A549 (cell line): ENCODE measurements around the gene FAM163B. TPM values are rescaled to one million over a fixed set of nuclear protein-coding genes. Genes with fewer than 3 reads are reported as not detected.
A peak's percentile ranks its signal among the peaks of the same experiment; 100 is the strongest.

Experiments
- ATAC-seq, 2 experiments: fragments of 200-7000 bp in 1 of 2; fragments of >200 bp in 1 of 2; cut with Nextera tagmentation in 1 of 2; cut with Tn5 transposase in 1 of 2; 3 replicates each; pipeline versions ENCODE4 v1.8.0 to v1.9.1; 2018 to 2020; ENCODE audit warnings: mild to moderate bottlenecking in 1 of 2, moderate library complexity in 1 of 2
- CTCF ChIA-PET: fragments of 300-600 bp; sonication (Branson Sonifier 250); formaldehyde crosslinking; extraction: SDS; loops from one replicate; lab custom pipeline; 2021; ENCODE audit warnings: antibody characterized with exemption, inconsistent platforms; lab: Yijun Ruan, JAX
- POLR2A ChIA-PET: fragments of 350-600 bp; formaldehyde crosslinking; extraction: SDS; loops from one replicate; lab custom pipeline; 2021; ENCODE audit warnings: antibody characterized with exemption, inconsistent platforms; lab: Yijun Ruan, JAX
- DNase-seq, 2 experiments: peaks; one replicate each; pipeline versions ENCODE4 v3.0.0 to v3.0.0-alpha.2; 2011 to 2016; ENCODE audit warnings: low read depth in 1 of 2, low spot score in 1 of 2
- FAIRE-seq: peaks from 2 replicates; lab custom pipeline; 2011; peaks lifted over from hg19 to GRCh38; lab: Jason Lieb, UNC
- H3K27ac ChIP-seq, 2 experiments: fragments of >200 bp; sonication (Bioruptor Twin); formaldehyde crosslinking; 3 replicates each; pipeline ENCODE4 v1.5.1; 2016 to 2017
- H3K4me1 ChIP-seq: fragments of >200 bp; sonication (Bioruptor Twin); formaldehyde crosslinking; 3 replicates; pipeline ENCODE4 v1.6.1; 2016
- H3K4me2 ChIP-seq: fragments of >200 bp; sonication (Bioruptor Twin); formaldehyde crosslinking; 3 replicates; pipeline ENCODE4 v1.6.1; 2016
- H3K4me3 ChIP-seq: fragments of >200 bp; sonication (Bioruptor Twin); formaldehyde crosslinking; 3 replicates; pipeline ENCODE4 v1.5.1; 2016
- H3K9me3 ChIP-seq: fragments of >200 bp; sonication (Bioruptor Twin); formaldehyde crosslinking; 3 replicates; pipeline ENCODE4 v1.6.1; 2016
- CEBPB ChIP-seq, 2 experiments: fragments of >200 bp in 1 of 2; sonication (Bioruptor Twin) in 1 of 2; formaldehyde crosslinking in 1 of 2; IDR thresholded peaks; 2 replicates each; pipeline ENCODE4 v1.6.1; 2012 to 2016
- CHD4 ChIP-seq: fragments of 200-600 bp; sonication (generic); IDR thresholded peaks from 2 replicates; pipeline ENCODE4 v1.6.1; 2016; ENCODE audit warnings: antibody characterized with exemption, mild to moderate bottlenecking, borderline replicate concordance
- FOSL2 ChIP-seq, 2 experiments: fragments of 450-650 bp in 1 of 2; fragments of >200 bp in 1 of 2; sonication (Bioruptor Twin) in 1 of 2; formaldehyde crosslinking; IDR thresholded peaks; 2 replicates each; pipeline versions ENCODE4 v1.5.0 to v1.6.1; 2016 to 2020; ENCODE audit warnings: mild to moderate bottlenecking in 1 of 2, moderate library complexity in 1 of 2
- FOXS1 ChIP-seq: fragments of 250-450 bp; sonication (Bioruptor Pico); IDR thresholded peaks from 2 replicates; pipeline ENCODE4 v1.5.0; 2020; ENCODE audit warnings: mild to moderate bottlenecking, moderate library complexity
- HDAC2 ChIP-seq: fragments of 200-600 bp; sonication (generic); IDR thresholded peaks from 2 replicates; pipeline ENCODE4 v1.6.1; 2016
- HOXA7 ChIP-seq: fragments of 250-450 bp; sonication (Bioruptor Pico); IDR thresholded peaks from 2 replicates; pipeline ENCODE4 v1.5.0; 2020; ENCODE audit warnings: mild to moderate bottlenecking, moderate library complexity
- HOXB5 ChIP-seq: fragments of 250-450 bp; sonication (Bioruptor Pico); IDR thresholded peaks from 2 replicates; pipeline ENCODE4 v1.5.0; 2020; ENCODE audit warnings: mild to moderate bottlenecking, moderate library complexity
- MAZ ChIP-seq: fragments of 150-350 bp; IDR thresholded peaks from 2 replicates; pipeline ENCODE4 v1.6.1; 2014; ENCODE audit warnings: antibody characterized with exemption, low read depth, low read length, borderline replicate concordance
- NR3C1 ChIP-seq: fragments of >200 bp; sonication (Bioruptor Twin); formaldehyde crosslinking; IDR thresholded peaks from 3 replicates; pipeline ENCODE4 v1.6.1; 2017
- POLR2A ChIP-seq: IDR thresholded peaks from 2 replicates; pipeline ENCODE4 v1.6.1; 2012; ENCODE audit warnings: mild to moderate bottlenecking, low read length
- RARB ChIP-seq: fragments of 250-450 bp; sonication (Bioruptor Pico); IDR thresholded peaks from 2 replicates; pipeline ENCODE4 v1.8.0; 2021; ENCODE audit warnings: mild to moderate bottlenecking, moderate library complexity
- RFX5 ChIP-seq: fragments of 450-650 bp; IDR thresholded peaks from 2 replicates; pipeline ENCODE4 v1.7.1; 2014; ENCODE audit warnings: antibody characterized with exemption, mild to moderate bottlenecking, moderate library complexity
- SMC3 ChIP-seq: fragments of >200 bp; sonication (Bioruptor Twin); formaldehyde crosslinking; IDR thresholded peaks from 3 replicates; pipeline ENCODE4 v1.6.1; 2018; ENCODE audit warnings: inconsistent platforms
- ZC3H11A ChIP-seq: fragments of 450-650 bp; IDR thresholded peaks from 2 replicates; pipeline ENCODE4 v1.6.1; 2014; ENCODE audit warnings: antibody characterized with exemption, mild to moderate bottlenecking
- ZFP36 ChIP-seq: fragments of 450-650 bp; IDR thresholded peaks from 2 replicates; pipeline ENCODE4 v1.6.1; 2014; ENCODE audit warnings: borderline replicate concordance; ENCODE audit not compliant: partially characterized antibody
- ZSCAN20 ChIP-seq: fragments of 250-450 bp; sonication (Bioruptor Pico); IDR thresholded peaks from 2 replicates; pipeline ENCODE4 v1.8.0; 2022; ENCODE audit warnings: mild to moderate bottlenecking, moderate library complexity
- WGBS: methylation state at CpG from one replicate; pipeline ENCODE4 v1.1.6; 2017; ENCODE audit errors: missing lambda C conversion rate; 5-methylcytosine and 5-hydroxymethylcytosine counted together
- polyA plus RNA-seq, 4 experiments: library from polyadenylated mRNA; depleted of rRNA in 3 of 4; stranded (reverse); fragments of >200 nt; fragmentation: RNase III in 1 of 4; extraction: RNeasy Plus Mini Kit Qiagen cat#74134 plus additional on column Dnase treatment in 1 of 4; gene quantifications; 2 replicates in 3 of 4; 3 replicates in 1 of 4; pipeline ENCODE4 v1.2.3, GENCODE V29; 2011 to 2017
- TF ChIP-seq, protein P1 (sequence below): fragments of 450-650 bp; IDR thresholded peaks from 2 replicates; pipeline ENCODE4 v1.6.1; 2014; ENCODE audit warnings: antibody characterized with exemption
- TF ChIP-seq, protein P2 (sequence below): fragments of >200 bp; sonication (Bioruptor Twin); formaldehyde crosslinking; IDR thresholded peaks from 2 replicates; pipeline ENCODE4 v1.6.1; 2016
- TF ChIP-seq, protein P3 (sequence below): fragments of 150-350 bp; IDR thresholded peaks from 2 replicates; pipeline ENCODE4 v1.6.1; 2014; ENCODE audit warnings: low read depth, mild to moderate bottlenecking, low read length
- TF ChIP-seq, protein P4 (sequence below): IDR thresholded peaks from 2 replicates; pipeline ENCODE4 v1.6.1; 2012
- TF ChIP-seq, protein P5 (sequence below): fragments of >200 bp; sonication (Bioruptor Twin); formaldehyde crosslinking; IDR thresholded peaks from 3 replicates; pipeline ENCODE4 v1.5.1; 2016

FAM163B gene
- polyA plus RNA-seq, 2 of the 4 experiments (the other 2 are of a cell fraction), result not detected

DNA sequence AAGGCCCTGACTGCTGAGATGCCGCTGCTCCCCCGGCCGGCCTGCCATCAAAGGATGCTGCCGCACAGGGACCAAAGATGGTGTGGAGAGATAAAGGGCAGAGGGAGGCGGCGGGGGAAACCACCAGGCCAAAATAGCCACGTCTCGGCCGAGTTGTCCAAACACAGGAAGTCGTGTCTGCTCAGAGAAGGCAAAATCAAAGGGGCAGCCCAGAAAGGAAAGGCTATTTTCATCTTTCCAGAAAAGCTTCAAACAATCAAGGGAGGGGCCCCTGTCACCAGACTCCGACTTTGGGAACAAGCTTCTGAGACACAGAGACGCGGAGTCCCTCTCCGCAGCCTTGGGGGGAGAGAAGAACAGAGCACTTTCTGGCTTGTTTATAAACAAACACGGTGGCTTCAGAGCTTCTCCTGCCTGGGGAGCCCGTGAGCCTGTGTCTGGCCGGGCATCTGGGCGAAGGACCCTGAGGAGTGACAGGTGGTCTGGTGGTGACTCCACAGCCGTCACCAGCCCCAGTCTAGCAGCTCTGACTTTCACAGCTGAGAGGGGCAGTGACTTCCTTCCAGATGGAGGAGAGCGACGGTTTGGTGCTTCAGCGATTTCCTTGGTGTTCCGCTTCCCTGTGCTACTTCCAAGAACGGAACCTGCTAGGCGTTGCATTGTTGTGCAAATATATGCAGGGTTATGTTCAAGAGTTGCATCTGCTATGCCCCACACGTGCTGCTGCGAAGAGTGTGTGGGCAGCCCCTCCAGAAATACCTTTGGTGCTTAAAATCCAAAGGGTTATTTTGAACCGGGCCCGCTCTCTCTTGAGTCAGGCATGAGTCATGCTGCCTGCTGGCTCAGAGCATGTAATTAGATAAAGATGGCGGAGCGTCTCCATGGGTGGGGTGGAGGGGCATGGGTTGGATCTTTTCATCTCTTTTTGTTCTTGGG is 50.7 kb downstream of the FAM163B start:
- Histone ChIP-seq H3K27ac (0 out of 6 replicates have a peak overlapping the region, but pooled peaks of 1 of the 2 experiments have one; percentile 48), H3K4me2 (no peak overlapping the region), H3K4me3 (no peak overlapping the region), H3K4me1 (peaks cover 9% of the 10 kb centered on the region; the same call in 2 of the 3 replicates), H3K9me3 (no peaks in the 10 kb centered on the region)
- FAIRE-seq (no peak), ATAC-seq (peak in 1 of 2 experiments; percentile 59; a peak in 2 of 6 replicates), DNase-seq (peak in 1 of 2 experiments; percentile 44)
- 58% methylated on average over 31 of the region's 31 CpGs for WGBS
- TF ChIP-seq POLR2A (no peak), FOSL2 (IDR thresholded peaks at IDR 0.05) (no peak), FOSL2 (CRISPR knock-in tag; IDR thresholded peaks at IDR 0.05) (peak; percentile 69)
- POLR2A ChIA-PET, result no interaction called here
- CTCF ChIA-PET, result interaction anchor here (1.6 kb wide), 1 partner anchor 73 kb away, joined by 3 read pairs; no protein-coding TSS in a partner anchor

DNA sequence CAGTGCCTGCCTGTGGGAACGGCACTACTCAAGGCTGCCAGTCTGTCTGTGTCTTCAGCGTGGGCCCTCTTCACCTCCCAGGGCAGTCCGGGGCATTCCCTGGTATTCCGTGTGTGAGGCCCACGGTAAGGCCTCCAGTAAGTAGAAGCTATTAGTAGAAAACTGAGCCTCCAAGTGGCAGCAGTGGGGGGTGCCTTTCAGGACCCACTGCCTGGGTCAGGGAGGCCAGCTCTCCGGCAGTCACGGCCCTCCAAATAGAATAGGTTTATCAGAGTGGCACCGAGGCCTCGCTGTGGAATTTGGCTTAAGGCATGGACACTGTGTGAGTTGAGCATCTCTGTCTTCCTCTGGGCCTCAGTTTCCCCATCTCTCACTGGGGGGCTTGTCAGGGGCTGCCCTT is 51.6 kb downstream of the FAM163B start:
- H3K4me3 ChIP-seq, result no peak overlapping the region
- no peak for DNase-seq
- 92% methylated on average over 9 of the region's 9 CpGs for WGBS
- POLR2A ChIA-PET, result no interaction called here
- H3K27ac ChIP-seq, result no peak overlapping the region
- H3K9me3 ChIP-seq, result no peaks in the 10 kb centered on the region
- H3K4me1 ChIP-seq, result peaks cover 3% of the 10 kb centered on the region; the same call in 1 of the 3 replicates
- H3K4me2 ChIP-seq, result no peak overlapping the region
- CTCF ChIA-PET, result no interaction called here
- ATAC-seq, result no peak
- no peak for FAIRE-seq
- no peak for TF ChIP-seq ZFP36
- no peak for TF ChIP-seq HOXA7
- TF ChIP-seq HOXB5 (CRISPR knock-in tag), result no peak
- no peak for TF ChIP-seq RARB
- TF ChIP-seq, protein P1, sequence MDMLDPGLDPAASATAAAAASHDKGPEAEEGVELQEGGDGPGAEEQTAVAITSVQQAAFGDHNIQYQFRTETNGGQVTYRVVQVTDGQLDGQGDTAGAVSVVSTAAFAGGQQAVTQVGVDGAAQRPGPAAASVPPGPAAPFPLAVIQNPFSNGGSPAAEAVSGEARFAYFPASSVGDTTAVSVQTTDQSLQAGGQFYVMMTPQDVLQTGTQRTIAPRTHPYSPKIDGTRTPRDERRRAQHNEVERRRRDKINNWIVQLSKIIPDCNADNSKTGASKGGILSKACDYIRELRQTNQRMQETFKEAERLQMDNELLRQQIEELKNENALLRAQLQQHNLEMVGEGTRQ, result no peak
- no peak for TF ChIP-seq FOSL2 (IDR thresholded peaks at IDR 0.05)
- TF ChIP-seq FOSL2 (CRISPR knock-in tag; IDR thresholded peaks at IDR 0.05), result no peak
- TF ChIP-seq RFX5, result no peak
- no peak for TF ChIP-seq NR3C1
- TF ChIP-seq, protein P2, sequence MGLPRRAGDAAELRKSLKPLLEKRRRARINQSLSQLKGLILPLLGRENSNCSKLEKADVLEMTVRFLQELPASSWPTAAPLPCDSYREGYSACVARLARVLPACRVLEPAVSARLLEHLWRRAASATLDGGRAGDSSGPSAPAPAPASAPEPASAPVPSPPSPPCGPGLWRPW, result no peak
- no peak for TF ChIP-seq HDAC2
- TF ChIP-seq ZC3H11A, result no peak
- TF ChIP-seq, protein P3, sequence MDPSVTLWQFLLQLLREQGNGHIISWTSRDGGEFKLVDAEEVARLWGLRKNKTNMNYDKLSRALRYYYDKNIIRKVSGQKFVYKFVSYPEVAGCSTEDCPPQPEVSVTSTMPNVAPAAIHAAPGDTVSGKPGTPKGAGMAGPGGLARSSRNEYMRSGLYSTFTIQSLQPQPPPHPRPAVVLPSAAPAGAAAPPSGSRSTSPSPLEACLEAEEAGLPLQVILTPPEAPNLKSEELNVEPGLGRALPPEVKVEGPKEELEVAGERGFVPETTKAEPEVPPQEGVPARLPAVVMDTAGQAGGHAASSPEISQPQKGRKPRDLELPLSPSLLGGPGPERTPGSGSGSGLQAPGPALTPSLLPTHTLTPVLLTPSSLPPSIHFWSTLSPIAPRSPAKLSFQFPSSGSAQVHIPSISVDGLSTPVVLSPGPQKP, result no peak
- TF ChIP-seq SMC3, result no peak
- TF ChIP-seq, protein P4, sequence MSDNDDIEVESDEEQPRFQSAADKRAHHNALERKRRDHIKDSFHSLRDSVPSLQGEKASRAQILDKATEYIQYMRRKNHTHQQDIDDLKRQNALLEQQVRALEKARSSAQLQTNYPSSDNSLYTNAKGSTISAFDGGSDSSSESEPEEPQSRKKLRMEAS, result no peak
- TF ChIP-seq MAZ, result no peak
- no peak for TF ChIP-seq FOXS1 (CRISPR knock-in tag)
- TF ChIP-seq ZSCAN20, result no peak
- TF ChIP-seq CEBPB (IDR thresholded peaks at IDR 0.05), result no peak
- TF ChIP-seq CHD4, result no peak
- TF ChIP-seq, protein P5, sequence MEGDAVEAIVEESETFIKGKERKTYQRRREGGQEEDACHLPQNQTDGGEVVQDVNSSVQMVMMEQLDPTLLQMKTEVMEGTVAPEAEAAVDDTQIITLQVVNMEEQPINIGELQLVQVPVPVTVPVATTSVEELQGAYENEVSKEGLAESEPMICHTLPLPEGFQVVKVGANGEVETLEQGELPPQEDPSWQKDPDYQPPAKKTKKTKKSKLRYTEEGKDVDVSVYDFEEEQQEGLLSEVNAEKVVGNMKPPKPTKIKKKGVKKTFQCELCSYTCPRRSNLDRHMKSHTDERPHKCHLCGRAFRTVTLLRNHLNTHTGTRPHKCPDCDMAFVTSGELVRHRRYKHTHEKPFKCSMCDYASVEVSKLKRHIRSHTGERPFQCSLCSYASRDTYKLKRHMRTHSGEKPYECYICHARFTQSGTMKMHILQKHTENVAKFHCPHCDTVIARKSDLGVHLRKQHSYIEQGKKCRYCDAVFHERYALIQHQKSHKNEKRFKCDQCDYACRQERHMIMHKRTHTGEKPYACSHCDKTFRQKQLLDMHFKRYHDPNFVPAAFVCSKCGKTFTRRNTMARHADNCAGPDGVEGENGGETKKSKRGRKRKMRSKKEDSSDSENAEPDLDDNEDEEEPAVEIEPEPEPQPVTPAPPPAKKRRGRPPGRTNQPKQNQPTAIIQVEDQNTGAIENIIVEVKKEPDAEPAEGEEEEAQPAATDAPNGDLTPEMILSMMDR, result no peak
